ENCODE results near the gene SCAMP4. TPM values are rescaled to one million over a fixed set of nuclear protein-coding genes. Genes with fewer than 3 reads are reported as not detected.

SCAMP4 gene
- total and polyA plus RNA-seq, 2 of the 13 experiments (the other 11 are each of a cell fraction or from before 2014, with no cell fraction given), result 10.7 to 13.7 TPM

GRCh38 chr19:1942078-1942933 is 37.1 kb downstream of the SCAMP4 start (continued):
- TF ChIP-seq ZBTB33 (CRISPR knock-in tag; IDR thresholded peaks at IDR 0.05), result 0 out of 2 replicates have a peak, but pooled peaks have one; percentile 48
- 0 out of 2 replicates have a peak, but pooled peaks have one; percentile 25 for TF ChIP-seq ZNF598 (CRISPR knock-in tag; IDR thresholded peaks at IDR 0.05; ENCODE audit: borderline replicate concordance)
- TF ChIP-seq SAP130 (CRISPR knock-in tag; IDR thresholded peaks at IDR 0.05; ENCODE audit: low read depth), result peak; percentile 98
- no peak for TF ChIP-seq PRPF4 (IDR thresholded peaks at IDR 0.05; ENCODE audit: low read depth, low read length, poor library complexity, severe bottlenecking)
- TF ChIP-seq ASH2L (IDR thresholded peaks at IDR 0.05; ENCODE audit: insufficient read length, low read depth, low read length), result peak; percentile 64
- 0 out of 2 replicates have a peak, but pooled peaks have one; percentile 44 for TF ChIP-seq HOXA3 (CRISPR knock-in tag; IDR thresholded peaks at IDR 0.05)
- TF ChIP-seq GMEB1 (CRISPR knock-in tag; IDR thresholded peaks at IDR 0.05; ENCODE audit: borderline replicate concordance), result no peak
- TF ChIP-seq ZBTB21 (CRISPR knock-in tag; IDR thresholded peaks at IDR 0.05), result no peak
- no peak for TF ChIP-seq ZNF530 (CRISPR knock-in tag; IDR thresholded peaks at IDR 0.05; ENCODE audit: low read depth)
- TF ChIP-seq BRD4 (CRISPR knock-in tag; IDR thresholded peaks at IDR 0.05), result no peak
- TF ChIP-seq TRAFD1 (CRISPR knock-in tag; IDR thresholded peaks at IDR 0.05; ENCODE audit: borderline replicate concordance), result 0 out of 2 replicates have a peak, but pooled peaks have one; percentile 22
- TF ChIP-seq ZNF773 (CRISPR knock-in tag; IDR thresholded peaks at IDR 0.05; ENCODE audit: borderline replicate concordance), result no peak
- peak; percentile 81; the same call in 1 of the 2 replicates for TF ChIP-seq ZFP90 (CRISPR knock-in tag; IDR thresholded peaks at IDR 0.05; ENCODE audit: borderline replicate concordance)
- TF ChIP-seq ZNF20 (CRISPR knock-in tag; IDR thresholded peaks at IDR 0.05), result no peak
- no peak for TF ChIP-seq TERF1 (CRISPR knock-in tag; IDR thresholded peaks at IDR 0.05)
- no peak for TF ChIP-seq CBX1 (IDR thresholded peaks at IDR 0.05; ENCODE audit: low read depth)
- TF ChIP-seq USF2 (IDR thresholded peaks at IDR 0.05; ENCODE audit: low read depth, low read length), result no peak
- TF ChIP-seq USF2 (CRISPR knock-in tag; IDR thresholded peaks at IDR 0.05; ENCODE audit: borderline replicate concordance), result no peak

All from HepG2 (cell line).